Retinal pigment epithelial cell (primary cell): ENCODE data around the gene MAOB.

Experiments
- DNase-seq: peaks from one replicate; pipeline ENCODE4 v3.0.0-alpha.2; 2010; ENCODE audit warnings: low read depth
- H3K4me3 ChIP-seq: 2 replicates; pipeline ENCODE4 v1.5.1; 2011; ENCODE audit warnings: mild to moderate bottlenecking, low read length, control low read depth, moderate library complexity
- TF ChIP-seq, protein P1 (sequence below): conservative IDR thresholded peaks from 2 replicates; pipeline ENCODE4 v1.5.1; 2011; ENCODE audit warnings: low read depth, low read length, control low read depth, inconsistent platforms

Gene MAOB

GRCh38 chrX:43785930-43786591 lies 96.2 kb downstream of the MAOB start:
- TF ChIP-seq, protein P1, sequence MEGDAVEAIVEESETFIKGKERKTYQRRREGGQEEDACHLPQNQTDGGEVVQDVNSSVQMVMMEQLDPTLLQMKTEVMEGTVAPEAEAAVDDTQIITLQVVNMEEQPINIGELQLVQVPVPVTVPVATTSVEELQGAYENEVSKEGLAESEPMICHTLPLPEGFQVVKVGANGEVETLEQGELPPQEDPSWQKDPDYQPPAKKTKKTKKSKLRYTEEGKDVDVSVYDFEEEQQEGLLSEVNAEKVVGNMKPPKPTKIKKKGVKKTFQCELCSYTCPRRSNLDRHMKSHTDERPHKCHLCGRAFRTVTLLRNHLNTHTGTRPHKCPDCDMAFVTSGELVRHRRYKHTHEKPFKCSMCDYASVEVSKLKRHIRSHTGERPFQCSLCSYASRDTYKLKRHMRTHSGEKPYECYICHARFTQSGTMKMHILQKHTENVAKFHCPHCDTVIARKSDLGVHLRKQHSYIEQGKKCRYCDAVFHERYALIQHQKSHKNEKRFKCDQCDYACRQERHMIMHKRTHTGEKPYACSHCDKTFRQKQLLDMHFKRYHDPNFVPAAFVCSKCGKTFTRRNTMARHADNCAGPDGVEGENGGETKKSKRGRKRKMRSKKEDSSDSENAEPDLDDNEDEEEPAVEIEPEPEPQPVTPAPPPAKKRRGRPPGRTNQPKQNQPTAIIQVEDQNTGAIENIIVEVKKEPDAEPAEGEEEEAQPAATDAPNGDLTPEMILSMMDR = no peak
- DNase-seq = no peak
- no peak overlapping the region for H3K4me3 ChIP-seq

DNA sequence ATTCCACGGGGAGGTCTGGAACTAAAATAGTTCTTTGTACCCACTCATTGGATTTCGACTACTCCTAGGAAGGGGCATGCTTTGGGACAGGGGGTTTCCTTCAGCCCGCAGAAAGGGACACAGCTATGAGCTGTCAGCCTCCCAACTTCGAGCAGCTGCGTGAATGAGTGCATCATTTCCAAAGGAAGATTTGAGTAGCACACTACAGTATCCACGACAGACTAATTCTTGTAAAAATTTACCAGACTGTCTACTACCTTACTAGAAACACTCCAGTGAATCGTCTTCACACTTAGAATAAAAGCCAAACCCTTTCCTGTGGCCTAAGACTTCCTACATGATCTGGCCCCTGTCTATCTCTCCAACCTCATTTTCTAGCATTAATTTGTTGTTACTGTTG lies 124.2 kb downstream of the MAOB start:
- H3K4me3 ChIP-seq = no peak overlapping the region
- DNase-seq = no peak
- TF ChIP-seq, protein P1 = no peak

- no peak overlapping the region for H3K4me3 ChIP-seq
- TF ChIP-seq, protein P1 = no peak
- DNase-seq = no peak
Measured at GRCh38 chrX:43756076-43756475, 126.2 kb downstream of the MAOB start.

DNA sequence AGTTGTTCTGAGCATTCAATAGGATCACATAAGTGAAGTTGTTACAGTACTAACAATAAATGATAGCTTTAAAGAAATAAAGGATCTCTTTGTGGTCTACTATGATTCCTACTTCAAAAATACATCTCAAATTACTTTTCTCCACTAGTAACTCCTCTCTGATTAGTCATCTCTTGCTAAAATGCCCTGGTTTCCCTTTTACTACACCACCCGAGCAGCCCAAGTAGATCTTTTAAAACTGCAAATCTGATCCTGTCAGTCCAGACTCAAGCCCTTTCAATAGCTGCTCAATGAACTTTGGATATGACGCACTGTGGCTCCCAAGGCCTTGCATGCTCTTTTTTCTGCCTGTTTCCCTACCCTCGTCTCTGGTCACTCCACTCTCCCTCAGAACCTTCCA lies 128.6 kb downstream of the MAOB start:
- H3K4me3 ChIP-seq = no peak overlapping the region
- TF ChIP-seq, protein P1 = no peak
- DNase-seq = no peak

GRCh38 chrX:43750248-43750676 lies 132.0 kb downstream of the MAOB start:
- H3K4me3 ChIP-seq = no peak overlapping the region
- TF ChIP-seq, protein P1 = peak; percentile 35
- DNase-seq = no peak

- no peak for DNase-seq
- TF ChIP-seq, protein P1 = no peak
- no peak overlapping the region for H3K4me3 ChIP-seq
Measured at GRCh38 chrX:43747476-43747875, 134.8 kb downstream of the MAOB start.

GRCh38 chrX:43745938-43746721 lies 136.1 kb downstream of the MAOB start:
- H3K4me3 ChIP-seq = no peak overlapping the region
- TF ChIP-seq, protein P1 = no peak
- no peak for DNase-seq
